DND-41 (cell line): ENCODE results near the gene SPRYD4.
"Not testable (repeated sequence)": the region's sequence is repeated elsewhere in the genome, so short reads cannot be mapped to it uniquely, and the experiment has no call there.

Experiments used
- EZH2 ChIP-seq: IDR thresholded peaks from 3 replicates; pipeline ENCODE4 v1.6.1; 2012; ENCODE audit warnings: borderline replicate concordance, low read depth, mild to moderate bottlenecking, moderate library complexity, low read length, inconsistent platforms; ENCODE audit not compliant: severe bottlenecking
- TF ChIP-seq, protein P1 (sequence below): IDR thresholded peaks from 2 replicates; pipeline ENCODE4 v1.5.1; 2012; ENCODE audit warnings: borderline replicate concordance, low read length, moderate library complexity, mild to moderate bottlenecking; ENCODE audit not compliant: poor library complexity, severe bottlenecking; ENCODE audit errors: extremely low read depth

DNA sequence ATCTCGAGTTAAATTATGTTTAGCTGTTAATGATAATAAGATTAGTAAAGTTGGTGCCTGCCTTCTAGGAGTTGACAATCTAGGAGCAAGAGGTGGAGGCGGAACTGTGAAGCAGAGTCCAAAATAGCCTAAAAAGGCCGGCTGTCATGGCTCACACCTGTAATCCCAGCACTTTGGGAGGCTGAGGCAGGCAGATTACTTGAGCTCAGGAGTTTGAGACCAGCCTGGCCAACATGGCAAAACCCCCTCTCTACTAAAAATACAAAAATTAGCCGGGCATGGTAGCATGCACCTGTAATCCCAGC is 45.6 kb downstream of the SPRYD4 start:
- TF ChIP-seq, protein P1, sequence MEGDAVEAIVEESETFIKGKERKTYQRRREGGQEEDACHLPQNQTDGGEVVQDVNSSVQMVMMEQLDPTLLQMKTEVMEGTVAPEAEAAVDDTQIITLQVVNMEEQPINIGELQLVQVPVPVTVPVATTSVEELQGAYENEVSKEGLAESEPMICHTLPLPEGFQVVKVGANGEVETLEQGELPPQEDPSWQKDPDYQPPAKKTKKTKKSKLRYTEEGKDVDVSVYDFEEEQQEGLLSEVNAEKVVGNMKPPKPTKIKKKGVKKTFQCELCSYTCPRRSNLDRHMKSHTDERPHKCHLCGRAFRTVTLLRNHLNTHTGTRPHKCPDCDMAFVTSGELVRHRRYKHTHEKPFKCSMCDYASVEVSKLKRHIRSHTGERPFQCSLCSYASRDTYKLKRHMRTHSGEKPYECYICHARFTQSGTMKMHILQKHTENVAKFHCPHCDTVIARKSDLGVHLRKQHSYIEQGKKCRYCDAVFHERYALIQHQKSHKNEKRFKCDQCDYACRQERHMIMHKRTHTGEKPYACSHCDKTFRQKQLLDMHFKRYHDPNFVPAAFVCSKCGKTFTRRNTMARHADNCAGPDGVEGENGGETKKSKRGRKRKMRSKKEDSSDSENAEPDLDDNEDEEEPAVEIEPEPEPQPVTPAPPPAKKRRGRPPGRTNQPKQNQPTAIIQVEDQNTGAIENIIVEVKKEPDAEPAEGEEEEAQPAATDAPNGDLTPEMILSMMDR: not testable (repeated sequence)
- TF ChIP-seq EZH2: not testable (repeated sequence)
